OCI-LY3 (cell line): ENCODE results near the gene BRWD1.

Source experiments
- CTCF ChIP-seq: fragments of 200-600, 300-600 bp; sonication (generic); IDR thresholded peaks from 2 replicates; pipeline ENCODE4 v1.5.1; 2014; ENCODE audit warnings: antibody characterized with exemption, low read length, low read depth
- EZH2phosphoT487 ChIP-seq: fragments of 200-600 bp; shearing (Covaris generic); IDR thresholded peaks from 2 replicates; pipeline ENCODE4 v1.6.1; 2018; ENCODE audit warnings: antibody characterized with exemption, mixed run types, low read depth

DNA sequence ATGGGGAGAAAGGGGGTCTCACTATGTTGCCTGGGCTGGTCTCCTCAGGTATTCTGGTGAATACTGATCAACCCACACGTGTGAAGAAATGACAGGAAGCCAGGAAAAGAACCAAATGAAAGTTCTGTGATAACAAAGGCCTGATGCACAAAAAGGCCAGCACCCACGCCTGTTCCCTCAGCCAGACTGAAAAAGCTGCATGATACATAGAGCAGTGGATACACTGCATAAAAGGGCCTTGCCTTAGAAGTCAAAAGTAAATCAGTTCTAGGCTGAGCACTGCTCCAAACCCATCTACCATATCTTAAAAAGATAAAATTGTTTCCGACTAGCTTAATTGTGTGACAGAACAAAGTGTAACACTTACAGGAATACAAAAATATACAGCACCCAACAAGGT, 93.3 kb downstream of the BRWD1 start:
- TF ChIP-seq CTCF: no peak
- TF ChIP-seq EZH2phosphoT487: no peak
